PFSK-1 (cell line): ENCODE data around the gene WDR33.

Experiments used
- FOXP2 ChIP-seq: optimal IDR thresholded peaks from 2 replicates; pipeline ENCODE3; 2011; ENCODE audit warnings: borderline replicate concordance, control low read depth, inconsistent platforms; ENCODE audit not compliant: insufficient read depth; ENCODE audit errors: extremely low read length, extremely low read depth
- POLR2AphosphoS5 ChIP-seq: IDR thresholded peaks from 2 replicates; pipeline ENCODE4 v1.6.1; 2012; ENCODE audit warnings: low read depth, mild to moderate bottlenecking, control low read depth, low read length, moderate library complexity
- REST ChIP-seq, 2 experiments: IDR thresholded peaks; 2 replicates each; pipeline versions ENCODE4 v1.6.1 to v1.8.0; 2011 to 2012; ENCODE audit warnings: low read depth in 2 of 2, low read length in 2 of 2, control low read depth in 1 of 2, inconsistent platforms in 1 of 2, mild to moderate bottlenecking in 1 of 2, moderate library complexity in 1 of 2; ENCODE audit not compliant: insufficient read depth in 1 of 2
- SIN3A ChIP-seq: IDR thresholded peaks from 2 replicates; pipeline ENCODE4 v1.6.1; 2012; ENCODE audit warnings: mild to moderate bottlenecking, low read length, moderate library complexity, borderline replicate concordance; ENCODE audit not compliant: insufficient read depth
- TAF1 ChIP-seq: IDR thresholded peaks from 2 replicates; pipeline ENCODE4 v1.6.1; 2012; ENCODE audit warnings: low read length, control low read depth, borderline replicate concordance; ENCODE audit not compliant: insufficient read depth

Gene WDR33

GRCh38 chr2:127702395-127703009, 108.5 kb downstream of the WDR33 start:
- peak; percentile 23; the same call in 1 of the 2 replicates for TF ChIP-seq TAF1
- no peak for TF ChIP-seq REST (IDR thresholded peaks at IDR 0.05; ENCODE audit: insufficient read depth in 1 of 2, low read depth in 2 of 2, low read length in 2 of 2)

GRCh38 chr2:127701651-127702394, 109.1 kb downstream of the WDR33 start:
- 0 out of 2 replicates have a peak, but pooled peaks have one; percentile 33 for TF ChIP-seq TAF1
- TF ChIP-seq REST (IDR thresholded peaks at IDR 0.05; ENCODE audit: insufficient read depth in 1 of 2, low read depth in 2 of 2, low read length in 2 of 2) = no peak
- TF ChIP-seq FOXP2 = peak; percentile 71
- TF ChIP-seq POLR2AphosphoS5 = no peak
- no peak for TF ChIP-seq SIN3A

- peak; percentile 93 for TF ChIP-seq POLR2AphosphoS5
- peak; percentile 97 for TF ChIP-seq TAF1
- no peak for TF ChIP-seq FOXP2
- no peak for TF ChIP-seq SIN3A
- TF ChIP-seq REST (IDR thresholded peaks at IDR 0.05; ENCODE audit: insufficient read depth in 1 of 2, low read depth in 2 of 2, low read length in 2 of 2) = peak; percentile 6 to 55; a peak in 1 of 4 replicates
Observed at GRCh38 chr2:127701193-127701650, 109.7 kb downstream of the WDR33 start, which contains the start of gene SFT2D3. SFT2D3 (plus strand) TSS chr2:127701497; CDS start chr2:127701529, 32 bp downstream.

- TF ChIP-seq POLR2AphosphoS5 (no peak), REST (IDR thresholded peaks at IDR 0.05; ENCODE audit: insufficient read depth in 1 of 2, low read depth in 2 of 2, low read length in 2 of 2) (no peak), FOXP2 (no peak), SIN3A (no peak), TAF1 (no peak)
Observed at GRCh38 chr2:127700527-127701192, 110.3 kb downstream of the WDR33 start.
